SH-SY5Y (cell line): ENCODE data around the gene KRTAP12-4.

Experiments
- GATA2 ChIP-seq: IDR thresholded peaks from 2 replicates; pipeline ENCODE4 v1.6.1; 2011; ENCODE audit warnings: mild to moderate bottlenecking, low read depth, low read length
- GATA3 ChIP-seq: IDR thresholded peaks from 2 replicates; pipeline ENCODE4 v1.6.1; 2011; ENCODE audit warnings: low read depth, mild to moderate bottlenecking, low read length, moderate library complexity

- TF ChIP-seq GATA2, result no peak
- TF ChIP-seq GATA3, result no peak
Observed at GRCh38 chr21:44694776-44695175, 40.3 kb upstream of the KRTAP12-4 start.
